ENCODE data around the gene SMARCE1. TPM values are rescaled to one million over a fixed set of nuclear protein-coding genes. Genes with fewer than 3 reads are reported as not detected.

SMARCE1 gene
- total and polyA plus RNA-seq, 9 donors = 80.2 to 158 (median 112) TPM

DNA sequence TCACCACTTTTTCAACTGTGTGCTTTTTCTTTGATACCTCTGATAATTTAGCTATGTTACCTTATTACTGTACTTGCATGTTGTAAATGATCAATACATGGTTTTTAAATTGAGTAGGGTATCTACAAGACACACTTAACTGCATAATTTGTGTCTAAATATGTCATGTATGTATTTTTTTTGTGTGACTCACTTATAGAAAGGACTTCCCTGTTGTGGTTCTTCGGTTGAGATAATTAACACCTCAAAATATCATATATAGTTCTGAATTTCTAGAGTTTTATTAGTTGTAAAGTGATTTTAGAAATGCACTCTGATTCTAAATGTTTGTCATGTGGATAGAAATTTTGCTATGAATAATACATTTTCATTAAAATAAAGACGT, 31.9 kb upstream of the SMARCE1 start:
- Histone ChIP-seq H3K9me3 (no peaks in the 10 kb centered on the region), H3K4me1 (ENCODE audit: insufficient read depth) (no peaks in the 10 kb centered on the region), H3K4me3 (no peak overlapping the region), H3K27me3 (no peaks in the 10 kb centered on the region), H3K27ac (no peak overlapping the region), H3K36me3 (no peaks in the 10 kb centered on the region)
- TF ChIP-seq CTCF (IDR thresholded peaks at IDR 0.05) (no peak), EP300 (IDR thresholded peaks at IDR 0.05) (no peak)
- no peak for DNase-seq
- intact Hi-C loops (cut with DNase I) = no loop called here
- 73 to 88% (median 82%) methylated on average over 2 of the region's 2 CpGs for WGBS, 3 donors

GRCh38 chr17:40678902-40679522, 31.4 kb upstream of the SMARCE1 start:
- H3K27ac ChIP-seq = no peak overlapping the region
- no peak for DNase-seq
- H3K9me3 ChIP-seq = no peaks in the 10 kb centered on the region
- H3K27me3 ChIP-seq = no peaks in the 10 kb centered on the region
- no peaks in the 10 kb centered on the region for H3K4me1 ChIP-seq (ENCODE audit: insufficient read depth)
- H3K36me3 ChIP-seq = no peaks in the 10 kb centered on the region
- TF ChIP-seq CTCF (IDR thresholded peaks at IDR 0.05) (no peak), EP300 (IDR thresholded peaks at IDR 0.05) (no peak), POLR2A (IDR thresholded peaks at IDR 0.05) (no peak)
- no peak overlapping the region for H3K4me3 ChIP-seq
- WGBS, 3 donors = 48 to 51% (median 51%) methylated on average over 4 of the region's 4 CpGs
- intact Hi-C loops (cut with DNase I) = no loop called here

DNA sequence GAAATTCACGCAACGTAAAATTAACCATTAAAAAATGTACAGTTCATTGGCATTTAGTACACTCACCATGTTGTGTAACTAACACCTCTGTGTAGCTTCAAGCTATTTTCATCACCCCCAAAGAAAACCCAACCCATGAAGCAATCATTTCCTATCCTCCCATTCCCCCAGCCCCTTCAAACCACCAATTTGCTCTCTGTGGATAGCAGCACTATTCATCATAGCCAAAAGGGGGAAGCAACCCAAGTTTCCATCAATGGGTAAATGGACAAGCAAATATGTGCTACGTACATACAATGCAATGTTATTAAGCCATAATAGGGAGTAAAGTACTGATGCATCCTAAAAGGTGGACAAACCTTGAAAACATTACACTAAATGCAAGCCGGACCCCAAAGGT, 28.3 kb upstream of the SMARCE1 start:
- intact Hi-C loops (cut with DNase I) = no loop called here
- WGBS, 3 donors = 91 to 93% (median 92%) methylated on average over 4 of the region's 4 CpGs
- Histone ChIP-seq H3K4me3 (no peak overlapping the region), H3K36me3 (no peaks in the 10 kb centered on the region), H3K27ac (no peak overlapping the region), H3K4me1 (ENCODE audit: insufficient read depth) (no peaks in the 10 kb centered on the region), H3K9me3 (no peaks in the 10 kb centered on the region), H3K27me3 (no peaks in the 10 kb centered on the region)
- TF ChIP-seq CTCF (IDR thresholded peaks at IDR 0.05) (no peak), EP300 (IDR thresholded peaks at IDR 0.05) (no peak), POLR2A (IDR thresholded peaks at IDR 0.05) (no peak)
- DNase-seq = no peak

DNA sequence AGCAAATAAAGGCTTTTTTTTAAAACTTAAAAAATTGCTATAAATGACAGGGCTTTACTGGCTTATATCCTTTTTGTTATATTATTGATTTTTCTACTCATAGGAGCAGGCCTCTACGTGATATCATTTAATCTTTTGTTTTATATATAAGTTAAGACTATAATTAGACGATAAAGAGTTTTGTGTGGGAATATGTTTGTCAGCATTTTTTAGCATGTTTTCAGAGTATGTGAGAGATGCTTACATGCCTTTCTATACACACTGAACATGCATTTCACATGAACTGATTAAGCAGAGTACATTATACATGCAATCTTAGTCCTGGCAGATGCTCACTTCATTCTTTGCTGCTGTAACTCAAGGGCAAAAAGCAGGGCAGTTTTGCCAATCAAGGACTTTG, 25.0 kb upstream of the SMARCE1 start:
- DNase-seq = no peak
- Histone ChIP-seq H3K27me3 (no peaks in the 10 kb centered on the region), H3K4me1 (ENCODE audit: insufficient read depth) (no peaks in the 10 kb centered on the region), H3K27ac (no peak overlapping the region), H3K9me3 (no peaks in the 10 kb centered on the region), H3K4me3 (no peak overlapping the region), H3K36me3 (no peaks in the 10 kb centered on the region)
- TF ChIP-seq CTCF (IDR thresholded peaks at IDR 0.05) (no peak), EP300 (IDR thresholded peaks at IDR 0.05) (no peak), POLR2A (IDR thresholded peaks at IDR 0.05) (no peak)
- WGBS, 3 donors = 81 to 91% (median 88%) methylated on average over 2 of the region's 2 CpGs
- intact Hi-C loops (cut with DNase I) = no loop called here

Measured in ovary (tissue), 9 donors.